PC-3 (cell line): ENCODE results near the gene FBLIM1. TPM values are rescaled to one million over a fixed set of nuclear protein-coding genes. Genes with fewer than 3 reads are reported as not detected.

Experiments used
- ATAC-seq: fragments of 200-7000 bp; cut with Tn5 transposase; 2 replicates; pipeline ENCODE4 v1.9.1; 2020; ENCODE audit warnings: mild to moderate bottlenecking, moderate library complexity
- BruUV-seq: library from RNA; stranded (reverse); fragments of 400-500 nt; replicated peaks from 2 replicates; lab custom pipeline; 2021; lab: Mats Ljungman, UMichigan
- CTCF ChIA-PET: fragments of 300-600 bp; sonication (Branson Sonifier 250); formaldehyde crosslinking; loops from one replicate; lab custom pipeline; 2022; ENCODE audit warnings: antibody characterized with exemption; lab: Charles Lee
- POLR2A ChIA-PET: fragments of 300-600 bp; sonication (Branson Sonifier 250); formaldehyde crosslinking; loops from one replicate; lab custom pipeline; 2022; ENCODE audit warnings: antibody characterized with exemption; ENCODE audit not compliant: unreplicated experiment; lab: Charles Lee
- DNase-seq: peaks from one replicate; pipeline ENCODE4 v3.0.0-alpha.2; 2015
- H2AFZ ChIP-seq: fragments of 300-600 bp; sonication (generic); 2 replicates; pipeline ENCODE4 v1.6.0; 2016; ENCODE audit warnings: antibody characterized with exemption, low read length
- H3F3A ChIP-seq: fragments of 300-600 bp; sonication (generic); one replicate; pipeline ENCODE4 v1.6.0; 2017; ENCODE audit warnings: antibody characterized with exemption, low read length, control low read depth, mild to moderate bottlenecking; ENCODE audit not compliant: unreplicated experiment
- H3K27ac ChIP-seq: fragments of 300-600 bp; sonication (generic); 2 replicates; pipeline ENCODE4 v1.5.1; 2016; ENCODE audit warnings: mild to moderate bottlenecking, low read length
- H3K27me3 ChIP-seq: fragments of 300-600 bp; sonication (generic); 2 replicates; pipeline ENCODE4 v1.6.1; 2016; ENCODE audit warnings: low read length, mixed read lengths
- H3K36me3 ChIP-seq: fragments of 300-600 bp; sonication (generic); 2 replicates; pipeline ENCODE4 v1.6.1; 2016; ENCODE audit warnings: low read depth, mixed run types, low read length, mixed read lengths
- H3K4me1 ChIP-seq: fragments of 300-600 bp; sonication (generic); 2 replicates; pipeline ENCODE4 v1.5.1; 2016; ENCODE audit warnings: low read length; ENCODE audit not compliant: insufficient read depth
- H3K4me2 ChIP-seq: fragments of 300-600 bp; sonication (generic); 2 replicates; pipeline ENCODE4 v1.6.0; 2016; ENCODE audit warnings: low read length
- H3K4me3 ChIP-seq: fragments of 300-600 bp; sonication (generic); 2 replicates; pipeline ENCODE4 v1.5.1; 2016; ENCODE audit warnings: mild to moderate bottlenecking, low read length, mixed read lengths
- H3K79me2 ChIP-seq: fragments of 300-600 bp; sonication (generic); 2 replicates; pipeline ENCODE4 v1.6.1; 2017; ENCODE audit warnings: low read length, mixed read lengths
- H3K9ac ChIP-seq: fragments of 300-600 bp; sonication (generic); 2 replicates; pipeline ENCODE4 v1.6.0; 2016; ENCODE audit warnings: mild to moderate bottlenecking, low read length
- H3K9me2 ChIP-seq: fragments of 300-600 bp; sonication (generic); replicated peaks from 2 replicates; pipeline ENCODE4 v1.6.1; 2016; ENCODE audit warnings: mixed run types, low read length, mixed read lengths
- H3K9me3 ChIP-seq: fragments of 300-600 bp; sonication (generic); 2 replicates; pipeline ENCODE4 v1.6.1; 2016; ENCODE audit warnings: low read length, mixed read lengths
- H4K20me1 ChIP-seq: fragments of 300-600 bp; sonication (generic); 2 replicates; pipeline ENCODE4 v1.6.1; 2016; ENCODE audit warnings: low read length, mixed read lengths
- CTCF ChIP-seq: fragments of 300-600 bp; sonication (generic); conservative IDR thresholded peaks from 2 replicates; pipeline ENCODE4 v1.5.1; 2017; ENCODE audit warnings: antibody characterized with exemption, low read depth, mild to moderate bottlenecking, low read length
- EZH2 ChIP-seq: fragments of 300-600 bp; sonication (generic); IDR thresholded peaks from one replicate; pipeline ENCODE4 v1.6.1; 2017; ENCODE audit warnings: antibody characterized with exemption, mild to moderate bottlenecking, low read length; ENCODE audit not compliant: unreplicated experiment
- EZH2phosphoT487 ChIP-seq: fragments of 300-600 bp; sonication (generic); IDR thresholded peaks from 2 replicates; pipeline ENCODE4 v1.6.1; 2018; ENCODE audit warnings: mild to moderate bottlenecking, antibody characterized with exemption, low read length, borderline replicate concordance
- intact Hi-C: fragments of 100-400 bp; cut with micrococcal nuclease; formaldehyde crosslinking; loops from 2 replicates; pipeline ENCODE4 v1.9.0; 2023
- total RNA-seq: library from RNA; depleted of rRNA; stranded (reverse); fragments of >200 nt; gene quantifications from 2 replicates; pipeline ENCODE4 v1.2.3, GENCODE V29; 2014

Gene FBLIM1
- total RNA-seq, 1 experiment from 2014 or later = 74.1 TPM

GRCh38 chr1:15727424-15727823 is 31.2 kb upstream of the FBLIM1 start:
- BruUV-seq = no TSS peak
- CTCF ChIA-PET = no interaction called here

GRCh38 chr1:15727866-15728534 is 30.6 kb upstream of the FBLIM1 start:
- H3F3A ChIP-seq = no peaks in the 10 kb centered on the region
- CTCF ChIA-PET = no interaction called here
- no peaks in the 10 kb centered on the region for H3K9me3 ChIP-seq
- no peaks in the 10 kb centered on the region for H3K9me2 ChIP-seq
- no peak overlapping the region for H3K9ac ChIP-seq
- H4K20me1 ChIP-seq = no peaks in the 10 kb centered on the region
- DNase-seq = no peak
- intact Hi-C loops = no loop called here
- ATAC-seq = no peak
- H3K27me3 ChIP-seq = no peaks in the 10 kb centered on the region
- no TSS peak for BruUV-seq
- no peaks in the 10 kb centered on the region for H3K79me2 ChIP-seq
- no peak overlapping the region for H3K4me2 ChIP-seq
- TF ChIP-seq CTCF (no peak), EZH2phosphoT487 (no peak), EZH2 (no peak)
- no peak overlapping the region for H2AFZ ChIP-seq
- no peaks in the 10 kb centered on the region for H3K4me1 ChIP-seq
- H3K27ac ChIP-seq = no peak overlapping the region
- H3K4me3 ChIP-seq = no peak overlapping the region
- 0 out of 2 replicates have a peak, but pooled peaks cover 3% of the 10 kb centered on the region for H3K36me3 ChIP-seq
- POLR2A ChIA-PET = no interaction called here

More at GRCh38 chr1:15727424-15727823, 31.2 kb upstream of the FBLIM1 start:
- ATAC-seq = no peak
- Histone ChIP-seq H3K36me3 (0 out of 2 replicates have a peak, but pooled peaks cover 3% of the 10 kb centered on the region), H3K4me3 (no peak overlapping the region), H3K9me2 (no peaks in the 10 kb centered on the region), H3F3A (no peaks in the 10 kb centered on the region), H3K4me1 (no peaks in the 10 kb centered on the region), H3K4me2 (no peak overlapping the region), H3K79me2 (no peaks in the 10 kb centered on the region), H2AFZ (no peak overlapping the region), H3K9ac (no peak overlapping the region), H3K9me3 (no peaks in the 10 kb centered on the region), H3K27me3 (no peaks in the 10 kb centered on the region), H3K27ac (no peak overlapping the region), H4K20me1 (no peaks in the 10 kb centered on the region)
- no peak for DNase-seq
- intact Hi-C loops = no loop called here
- TF ChIP-seq EZH2 = no peak
- TF ChIP-seq CTCF = no peak
- no peak for TF ChIP-seq EZH2phosphoT487
- POLR2A ChIA-PET = no interaction called here

GRCh38 chr1:15728937-15729657 is 29.5 kb upstream of the FBLIM1 start:
- Histone ChIP-seq H3F3A (no peaks in the 10 kb centered on the region), H3K9me3 (no peaks in the 10 kb centered on the region), H3K79me2 (no peaks in the 10 kb centered on the region), H4K20me1 (no peaks in the 10 kb centered on the region), H3K4me1 (no peaks in the 10 kb centered on the region), H3K27me3 (no peaks in the 10 kb centered on the region), H3K9ac (no peak overlapping the region), H3K4me3 (no peak overlapping the region), H3K36me3 (0 out of 2 replicates have a peak, but pooled peaks cover 3% of the 10 kb centered on the region), H3K4me2 (no peak overlapping the region), H2AFZ (no peak overlapping the region), H3K27ac (no peak overlapping the region), H3K9me2 (no peaks in the 10 kb centered on the region)
- TF ChIP-seq EZH2phosphoT487 (no peak), EZH2 (no peak), CTCF (no peak)
- POLR2A ChIA-PET = no interaction called here
- no TSS peak for BruUV-seq
- CTCF ChIA-PET = no interaction called here
- intact Hi-C loops = no loop called here
- ATAC-seq (no peak), DNase-seq (no peak)
